ENCODE data around the gene APC2.
"Not testable (repeated sequence)": the region's sequence is repeated elsewhere in the genome, so short reads cannot be mapped to it uniquely, and the experiment has no call there.

The APC2 gene

DNA sequence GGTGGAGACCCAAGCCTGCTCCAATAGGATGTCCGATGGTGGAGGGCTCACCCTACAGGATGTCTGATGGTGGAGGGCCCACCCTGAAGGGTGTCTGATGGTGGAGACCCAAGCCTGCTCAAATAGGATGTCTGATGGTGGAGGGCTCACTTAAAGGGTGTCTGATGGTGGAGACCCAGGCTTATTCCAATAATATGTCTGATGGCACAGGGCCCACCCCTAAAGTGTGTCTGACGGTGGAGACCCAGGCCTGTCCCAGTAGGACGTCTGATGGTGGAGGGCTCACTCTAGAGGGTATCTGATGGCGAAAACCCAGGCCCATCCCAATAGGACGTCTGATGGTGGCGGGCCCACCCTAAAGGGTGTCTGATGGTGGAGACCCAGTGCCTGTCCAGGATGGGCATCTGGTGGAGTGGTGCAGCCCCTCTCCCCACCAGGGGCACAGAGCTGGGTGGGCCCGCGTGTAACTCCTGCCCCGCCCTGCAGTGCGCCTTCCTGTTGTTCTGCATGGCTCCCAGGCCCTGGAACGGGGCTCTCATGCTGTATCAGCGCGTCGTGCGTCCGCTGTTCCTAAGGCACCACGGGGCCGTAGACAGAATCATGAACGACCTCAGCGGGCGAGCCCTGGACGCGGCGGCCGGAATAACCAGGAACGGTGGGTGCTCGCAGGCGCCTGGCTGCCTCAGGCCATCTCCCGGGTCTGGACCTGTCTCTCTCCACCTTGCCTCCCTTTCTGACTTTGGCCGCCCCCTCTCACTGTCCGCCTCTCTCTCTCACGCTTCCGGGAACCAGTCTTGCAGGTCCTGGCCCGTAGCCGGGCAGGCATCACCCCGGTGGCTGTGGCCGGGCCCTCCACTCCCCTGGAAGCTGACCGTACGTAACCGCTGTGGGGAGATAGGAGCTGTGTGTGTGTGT is 46.1 kb downstream of the APC2 start:
- DNase-seq (ENCODE audit: low read depth in 2 of 2) = no peak

DNA sequence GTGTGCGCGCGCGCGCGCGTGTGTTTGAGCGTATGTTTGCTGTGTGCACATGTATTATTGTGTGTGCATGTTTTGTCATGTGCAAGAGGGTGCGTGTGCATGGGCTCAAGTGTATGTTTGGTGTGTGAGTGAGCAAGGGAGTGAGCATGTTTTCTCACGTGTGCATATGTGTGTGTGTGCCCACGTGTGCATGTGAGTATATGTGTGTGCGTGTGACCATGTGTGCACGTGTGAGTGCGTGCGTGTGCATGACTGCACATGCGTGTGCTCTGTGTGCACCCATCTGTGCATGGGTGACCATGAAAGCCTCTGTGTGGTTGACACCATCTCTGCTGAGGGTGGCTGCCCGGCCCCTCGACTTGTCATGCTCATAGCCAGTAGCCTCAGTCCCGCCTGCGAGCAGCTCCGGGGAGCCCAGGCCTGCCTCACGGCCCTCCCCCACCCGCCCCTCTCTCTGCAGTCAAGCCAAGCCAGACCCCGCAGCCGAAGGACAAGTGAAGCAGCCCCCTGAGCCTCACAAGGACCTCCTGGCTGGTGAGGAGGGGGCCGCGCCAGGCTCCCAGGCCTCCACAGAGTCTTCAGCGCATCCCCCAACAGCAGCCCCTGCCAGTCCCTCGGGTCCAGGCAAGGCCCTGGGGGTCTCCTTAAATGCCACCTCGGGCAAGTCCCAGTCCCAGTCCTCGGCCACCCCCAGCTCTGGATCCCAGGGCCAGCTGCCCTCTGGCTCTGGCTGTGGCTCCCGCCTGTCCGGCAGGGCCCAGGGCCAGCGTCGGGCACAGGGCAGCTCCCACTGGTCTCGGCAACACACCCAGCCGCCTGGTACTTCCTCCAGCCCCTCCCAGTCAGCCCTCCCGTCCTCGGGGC is 47.0 kb downstream of the APC2 start:
- DNase-seq (ENCODE audit: low read depth in 2 of 2) = no peak

DNA sequence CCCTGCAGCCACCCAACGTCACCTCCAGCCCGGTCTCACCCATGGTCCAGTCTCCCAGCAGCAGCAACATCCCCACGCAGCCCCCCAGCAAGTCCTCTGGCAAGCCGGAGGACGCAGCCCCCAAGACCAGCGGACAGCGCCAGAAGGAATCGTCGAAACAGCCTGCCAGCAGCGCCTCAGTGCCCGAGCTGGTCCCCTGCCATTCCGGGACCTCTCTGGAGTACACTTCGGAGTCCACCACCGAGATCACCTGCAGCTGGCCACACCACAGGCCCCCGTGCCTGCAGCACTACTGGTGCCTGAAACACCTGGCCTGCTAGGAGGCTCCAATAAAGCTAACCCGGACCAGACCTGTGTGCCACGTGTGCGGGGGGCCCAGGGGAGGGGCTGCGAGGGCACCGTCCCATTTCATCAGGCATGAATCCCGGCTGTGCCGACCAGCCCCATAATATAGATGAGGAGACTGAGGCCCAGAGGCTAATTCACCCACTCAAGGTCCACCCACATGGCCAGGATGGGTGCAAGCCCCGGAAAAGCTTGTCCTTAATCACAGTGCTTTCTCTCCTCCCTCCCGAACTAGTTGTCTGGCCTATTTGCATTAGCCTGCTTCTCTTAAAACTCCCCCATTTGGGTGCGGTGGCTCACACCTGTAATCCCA is 47.8 kb downstream of the APC2 start:
- DNase-seq (ENCODE audit: low read depth in 2 of 2) = no peak

DNA sequence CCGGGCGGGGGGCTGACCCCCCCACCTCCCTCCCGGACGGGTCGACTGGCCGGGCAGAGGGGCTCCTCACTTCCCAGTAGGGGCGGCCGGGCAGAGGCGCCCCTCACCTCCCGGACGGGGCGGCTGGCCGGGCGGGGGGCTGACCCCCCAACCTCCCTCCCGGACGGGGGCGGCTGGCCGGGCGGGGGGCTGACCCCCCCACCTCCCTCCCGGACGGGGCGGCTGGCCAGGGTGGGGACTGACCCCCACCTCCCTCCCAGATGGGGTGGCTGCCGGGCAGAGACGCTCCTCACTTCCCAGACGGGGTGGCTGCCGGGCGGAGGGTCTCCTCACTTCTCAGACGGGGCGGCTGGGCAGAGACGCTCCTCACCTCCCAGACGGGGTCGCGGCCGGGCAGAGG is 49.3 kb downstream of the APC2 start:
- DNase-seq (ENCODE audit: low read depth in 2 of 2) = not testable (repeated sequence)

DNA sequence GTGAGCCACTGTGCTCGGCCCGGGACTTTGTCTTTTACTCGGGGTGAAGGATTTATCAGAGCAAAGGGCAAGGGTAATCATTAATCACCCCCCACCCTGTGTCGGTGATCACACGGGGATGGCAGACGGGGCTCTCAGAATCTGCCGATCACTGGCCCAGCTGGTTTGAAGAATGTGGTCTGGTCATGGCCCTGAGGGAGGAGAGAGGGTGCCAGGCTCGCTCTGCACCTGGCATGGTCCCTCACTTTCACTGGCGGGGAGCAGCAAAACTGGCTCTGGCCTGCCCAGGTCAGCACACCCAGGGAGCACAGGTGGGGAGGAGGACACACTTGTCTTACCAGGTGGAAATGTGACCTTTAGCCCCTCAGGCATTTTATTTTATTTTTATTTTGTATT is 51.3 kb downstream of the APC2 start:
- no peak for DNase-seq (ENCODE audit: low read depth in 2 of 2)

DNA sequence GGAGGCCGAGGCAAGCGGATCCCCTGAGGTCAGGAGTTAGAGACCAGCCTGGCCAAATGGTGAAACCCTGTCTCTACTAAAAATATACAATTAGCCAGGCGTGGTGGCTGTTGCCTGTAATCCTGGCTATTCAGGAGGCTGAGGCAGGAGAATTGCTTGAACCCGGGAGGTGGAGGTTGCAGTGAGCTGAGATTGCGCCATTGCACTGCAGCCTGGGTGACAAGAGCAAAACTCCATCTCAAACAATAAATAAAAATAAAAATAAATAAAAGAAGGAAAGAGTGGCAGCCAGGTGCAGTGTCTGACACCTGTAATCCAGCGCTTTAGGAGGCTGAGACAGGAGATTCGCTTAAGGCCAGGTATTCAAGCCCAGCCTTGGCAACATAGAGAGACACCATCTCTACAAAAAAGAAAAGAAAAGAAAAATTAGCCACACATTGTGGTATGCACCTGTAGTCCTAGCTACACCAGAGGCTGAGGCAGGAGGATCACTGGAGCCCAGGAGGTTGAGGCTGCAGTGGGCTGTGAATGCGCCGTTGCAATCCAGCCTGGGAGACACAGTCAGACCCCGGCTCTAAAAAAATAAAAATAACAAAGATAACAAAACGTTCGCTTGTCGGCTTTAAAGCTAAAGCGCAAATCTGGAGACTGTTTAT is 52.6 kb downstream of the APC2 start:
- no peak for DNase-seq (ENCODE audit: low read depth in 2 of 2)

DNA sequence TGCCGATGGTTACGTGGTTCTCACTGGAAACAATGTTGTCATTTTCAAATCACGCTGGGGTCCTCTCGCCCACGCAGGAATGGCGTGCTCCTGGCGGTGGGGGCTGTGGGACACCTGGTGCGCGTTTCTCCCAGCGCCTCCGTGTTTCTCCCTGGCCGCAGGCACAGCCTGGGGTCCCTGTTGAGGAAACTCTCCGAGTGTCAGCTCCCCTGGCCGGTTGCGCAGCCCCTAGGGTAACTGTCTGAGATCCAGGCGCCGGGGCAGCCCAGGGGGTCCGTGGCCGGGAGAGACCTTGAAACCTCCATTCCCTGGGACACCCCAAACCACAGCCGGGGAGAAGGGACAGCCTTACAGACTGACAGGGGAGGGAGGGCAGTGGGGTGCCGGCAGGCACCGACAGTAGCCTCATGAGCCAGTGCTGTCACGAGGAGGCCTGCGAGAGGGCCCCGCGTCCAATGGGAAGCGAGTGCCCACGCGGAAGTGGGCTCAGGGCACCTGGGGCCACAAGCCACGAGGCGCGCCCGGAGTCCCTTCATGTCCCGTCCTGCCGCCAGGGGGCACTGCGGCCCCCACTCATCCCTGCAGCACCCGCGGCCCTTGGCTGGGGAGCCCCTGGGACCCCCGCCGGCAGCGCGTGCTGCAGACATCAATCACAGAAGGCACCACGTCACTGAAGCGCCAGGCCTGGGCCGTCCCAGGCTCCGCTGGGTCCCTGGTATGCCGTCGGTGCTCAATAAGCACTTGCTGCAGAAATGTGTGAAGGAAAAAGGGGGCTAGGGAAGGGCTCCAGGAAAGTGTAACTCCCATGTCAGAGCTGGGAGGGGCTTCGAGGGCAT is 53.4 kb downstream of the APC2 start:
- no peak for DNase-seq (ENCODE audit: low read depth in 2 of 2)

DNA sequence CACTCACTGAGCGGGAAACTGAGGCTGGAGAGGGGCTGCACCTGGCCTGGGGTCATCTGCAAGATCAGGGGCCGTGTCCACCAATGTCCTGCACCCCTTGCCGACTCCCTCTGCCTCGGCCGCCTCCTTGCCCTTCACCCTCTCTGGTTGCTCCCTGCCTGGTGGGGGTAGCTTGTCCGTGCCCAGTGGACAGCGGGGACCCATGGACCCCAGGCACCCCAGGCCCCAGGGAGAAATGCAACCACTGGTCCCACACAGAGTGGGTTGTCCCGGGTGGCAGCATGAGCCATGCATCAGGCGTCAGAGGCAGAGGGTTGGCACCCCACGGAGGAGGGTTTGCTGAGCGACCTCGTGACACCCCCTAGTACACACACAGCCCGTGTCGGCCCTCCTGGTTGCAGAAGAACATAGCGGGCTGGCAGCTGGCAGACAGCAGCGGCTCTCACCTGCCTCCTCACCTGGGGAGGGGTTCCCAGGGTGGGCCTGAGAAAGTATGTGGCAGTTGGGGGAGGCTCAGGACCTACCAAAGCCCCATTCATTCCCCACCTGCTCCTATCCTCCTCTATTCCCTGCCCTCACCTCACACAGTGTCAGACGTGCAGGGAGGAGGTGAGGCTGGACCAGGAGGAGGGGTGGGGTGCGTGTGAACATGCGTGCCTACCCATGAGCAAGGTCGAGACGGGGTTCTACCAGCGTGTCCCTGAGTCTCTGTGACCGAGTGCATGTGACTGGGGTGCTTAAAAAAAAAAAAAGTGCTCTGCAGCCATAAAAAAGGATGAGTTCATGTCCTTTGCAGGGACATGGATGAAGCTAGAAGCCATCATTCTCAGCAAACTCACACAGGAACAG is 54.2 kb downstream of the APC2 start:
- DNase-seq (ENCODE audit: low read depth in 2 of 2) = no peak

DNA sequence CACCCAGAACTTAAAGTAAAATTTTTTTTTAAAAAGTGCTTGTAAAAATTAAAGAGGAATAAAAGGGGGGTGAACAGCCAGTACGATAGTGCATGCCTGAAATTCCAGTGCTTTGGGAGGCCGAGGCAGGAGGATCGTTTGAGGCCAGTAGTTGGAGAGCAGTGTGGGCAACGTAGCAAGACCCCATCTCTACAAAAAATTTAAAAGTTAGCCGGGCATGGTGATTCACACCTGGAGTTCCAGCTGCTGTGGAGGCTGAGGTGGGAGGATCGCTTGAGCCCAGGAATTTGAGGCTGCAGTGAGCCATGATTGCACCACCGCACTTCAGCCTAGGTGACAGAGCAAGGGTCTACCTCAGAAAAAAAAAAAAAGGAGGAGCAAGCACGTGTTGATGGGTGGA is 55.1 kb downstream of the APC2 start:
- DNase-seq (ENCODE audit: low read depth in 2 of 2) = no peak

DNA sequence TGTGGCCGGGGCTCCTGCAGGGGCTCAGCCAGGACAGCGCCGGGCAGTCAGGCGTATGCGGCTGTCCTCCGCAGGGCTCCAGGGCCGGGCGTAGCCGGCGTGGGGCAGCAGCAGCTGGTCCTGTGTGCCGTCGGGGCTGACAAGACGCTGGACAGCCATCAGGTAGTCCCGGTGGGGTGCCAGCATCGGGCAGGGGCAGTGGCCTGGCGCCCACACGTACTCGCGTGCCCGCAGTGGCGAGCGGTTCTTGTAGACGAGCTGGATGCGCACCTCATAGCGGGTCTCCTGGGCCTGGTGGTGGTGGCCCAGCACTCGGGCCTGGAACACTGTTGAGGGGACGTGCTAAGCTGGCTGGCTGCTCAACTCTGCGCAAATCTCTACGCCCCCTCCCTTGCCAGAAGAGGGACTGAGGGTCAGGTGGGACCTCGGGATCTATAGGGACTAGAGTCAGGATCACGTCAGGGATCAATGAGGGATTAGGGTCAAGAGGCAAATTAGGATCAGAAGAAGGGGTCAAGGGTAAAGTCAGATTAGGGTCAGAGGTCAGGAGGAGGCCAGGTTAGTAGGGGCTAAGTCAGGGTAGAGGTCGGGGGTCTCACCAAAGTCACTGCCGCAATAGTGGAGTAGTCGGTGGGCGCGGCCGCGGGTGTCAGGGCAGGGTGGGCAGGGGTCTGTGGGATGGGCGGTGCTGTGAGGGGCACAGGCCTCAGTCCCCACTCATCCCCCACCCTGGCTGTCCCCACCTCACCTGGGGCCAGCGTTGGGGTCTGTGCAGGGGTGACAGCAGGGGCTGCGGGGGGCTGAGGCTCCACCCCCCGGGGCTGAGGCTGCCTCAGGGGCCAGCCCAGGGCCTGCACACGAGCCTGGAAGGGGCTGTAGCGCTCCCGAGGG is 56.3 kb downstream of the APC2 start:
- no peak for DNase-seq (ENCODE audit: low read depth in 2 of 2)

DNA sequence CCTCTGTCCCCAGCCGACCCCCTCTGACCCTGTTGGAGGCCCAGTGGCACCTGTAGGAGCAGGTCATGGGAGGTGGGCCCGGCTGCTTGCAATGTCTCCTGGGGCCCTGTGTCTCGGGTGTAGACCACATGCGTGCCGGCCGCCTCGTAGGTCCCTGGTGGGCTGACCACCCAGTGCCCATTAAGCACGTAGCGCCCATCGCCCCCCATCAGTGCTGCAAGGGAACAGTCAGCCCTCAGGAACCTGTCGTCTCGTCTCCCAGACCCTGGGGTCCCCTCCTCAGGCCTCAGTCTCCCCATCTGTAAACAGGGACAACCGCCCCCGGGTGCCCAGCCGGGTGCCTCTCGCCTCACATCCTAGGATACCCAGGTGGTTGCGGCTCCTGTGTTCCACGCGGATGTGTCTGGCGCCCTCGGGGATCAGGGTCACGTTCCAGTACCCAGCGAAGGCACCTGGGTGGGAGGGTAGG is 57.3 kb downstream of the APC2 start:
- DNase-seq (ENCODE audit: low read depth in 2 of 2) = no peak

DNA sequence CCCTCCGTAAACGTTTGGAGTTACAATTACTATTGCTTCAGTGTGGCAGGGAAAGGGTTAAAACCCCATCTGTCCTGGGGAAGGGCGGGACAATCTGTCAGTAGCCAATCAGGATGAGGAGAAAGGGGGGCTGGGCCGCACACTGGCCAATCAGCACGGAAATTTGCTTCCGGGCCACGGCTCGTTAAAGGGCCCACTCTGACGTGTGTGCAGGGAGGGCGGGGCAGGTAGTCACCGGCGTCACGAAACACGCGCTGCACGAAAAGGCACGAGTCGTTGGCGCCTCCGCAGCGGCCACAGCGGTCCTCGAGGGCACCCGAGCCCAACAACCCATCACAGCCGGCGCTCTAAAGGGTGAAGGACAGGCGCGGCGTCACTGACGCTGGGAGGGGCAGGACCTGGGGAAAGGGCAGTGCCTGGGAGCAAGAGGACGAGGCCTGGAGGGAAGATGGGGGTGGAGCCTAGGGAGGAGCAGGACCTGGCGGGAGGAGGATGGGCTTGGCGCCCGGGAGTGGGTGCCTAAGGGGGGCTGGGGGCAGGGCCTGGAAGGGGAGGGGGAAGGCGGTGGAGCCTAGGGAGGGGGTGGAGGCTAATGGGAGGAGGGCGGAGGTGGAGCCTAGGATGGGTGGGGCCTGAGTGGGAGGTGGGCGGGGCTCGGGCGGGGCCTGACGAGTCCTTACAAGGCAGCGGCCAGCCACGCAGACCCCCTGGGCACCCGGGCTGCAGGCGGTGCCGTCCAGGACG is 58.0 kb downstream of the APC2 start:
- DNase-seq (ENCODE audit: low read depth in 2 of 2) = peak; percentile 89 to 91

DNA sequence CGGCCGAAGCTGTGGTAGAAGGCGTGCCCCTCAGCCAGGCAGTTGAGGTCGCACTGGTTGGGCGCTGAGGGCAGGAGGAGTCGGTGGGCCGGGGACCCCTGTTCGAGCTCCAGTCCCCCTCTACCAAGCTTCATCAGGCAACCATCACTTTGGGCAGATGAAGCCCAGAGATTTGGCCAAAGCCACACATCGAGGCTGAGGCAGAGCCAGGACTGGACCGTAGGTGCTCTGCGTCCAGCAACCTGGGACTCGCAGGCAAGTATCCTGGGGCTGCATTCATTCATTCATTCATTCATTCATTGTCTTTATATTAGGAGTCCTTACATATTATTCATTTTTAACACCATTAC is 58.6 kb downstream of the APC2 start:
- no peak for DNase-seq (ENCODE audit: low read depth in 2 of 2)

DNA sequence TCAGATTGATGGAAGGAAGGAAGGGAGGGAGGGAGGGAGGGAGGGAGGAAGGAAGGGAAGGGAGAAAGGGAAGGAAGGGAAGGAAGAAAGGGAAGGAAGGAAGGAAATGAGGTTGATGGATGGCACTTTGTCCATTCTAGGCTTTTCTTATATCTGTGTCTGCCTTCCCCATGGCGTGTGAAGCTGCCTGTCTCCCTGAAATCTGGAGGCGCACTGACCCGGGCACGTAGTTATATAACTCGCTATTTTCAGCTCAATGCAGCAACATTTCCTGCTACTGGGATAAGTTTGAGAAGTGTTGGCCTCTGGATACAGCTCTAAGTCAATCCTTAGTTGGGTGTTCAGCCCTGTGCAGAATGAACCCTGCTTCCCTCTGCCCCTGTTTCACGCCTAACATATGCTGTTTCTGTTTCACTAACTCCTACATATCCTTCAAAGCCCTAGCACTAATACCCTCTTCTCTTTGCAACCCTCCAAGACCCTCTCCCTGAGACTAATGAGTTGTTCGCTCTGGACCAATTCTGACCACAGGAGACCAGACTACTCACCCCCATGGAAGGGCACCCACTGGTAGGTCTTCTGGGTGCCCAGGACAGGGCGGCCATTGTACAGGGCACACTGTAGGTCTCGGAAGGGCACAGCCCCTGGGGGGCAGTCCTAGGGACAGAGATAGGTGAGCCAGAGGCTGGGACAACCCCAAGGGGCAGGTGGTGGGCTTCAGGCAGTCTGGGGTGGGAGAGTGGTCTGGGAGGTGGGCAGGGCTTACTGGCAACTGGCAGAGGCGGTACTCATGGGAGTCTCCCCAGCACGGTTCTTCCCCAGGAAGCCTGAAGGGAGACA is 59.9 kb downstream of the APC2 start:
- no peak for DNase-seq (ENCODE audit: low read depth in 2 of 2)

DNA sequence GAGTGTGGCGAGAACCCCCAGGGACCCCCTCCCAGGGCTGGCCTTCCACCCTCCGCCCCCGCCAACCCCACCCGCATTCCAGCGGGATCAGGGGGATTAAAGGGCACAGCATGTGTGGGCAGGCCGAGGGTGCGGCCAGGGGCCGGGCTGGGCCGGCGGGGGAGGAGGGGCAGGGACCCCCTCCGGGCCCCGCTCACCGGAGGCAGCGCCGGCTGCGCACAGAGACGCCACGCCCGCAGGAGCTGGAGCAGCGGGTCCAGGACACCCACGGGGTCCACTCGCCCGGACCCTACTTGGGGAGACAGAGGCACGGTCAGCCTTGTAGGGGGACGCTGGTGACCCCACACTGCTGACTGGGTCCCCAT is 60.5 kb downstream of the APC2 start:
- DNase-seq (ENCODE audit: low read depth in 2 of 2) = no peak

DNA sequence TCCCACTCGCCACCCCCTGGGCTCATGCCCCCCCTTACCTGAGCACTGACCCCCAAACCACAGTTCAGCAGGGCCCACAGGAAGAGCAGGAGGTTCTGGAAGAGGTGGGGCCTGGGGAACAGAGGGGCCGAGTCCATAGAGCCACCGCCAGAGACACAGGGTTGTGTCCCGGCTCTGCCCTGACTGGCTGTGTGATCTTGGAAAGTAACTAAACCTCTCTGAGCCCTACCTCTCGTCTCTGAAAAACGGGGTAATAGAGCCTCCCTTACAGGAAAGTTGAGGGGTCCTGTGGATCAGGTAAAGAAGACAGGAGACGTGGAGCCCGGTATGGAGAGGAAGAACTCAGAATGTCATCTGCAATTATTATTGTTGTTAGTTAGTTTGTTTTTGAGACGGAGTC is 60.9 kb downstream of the APC2 start:
- no peak for DNase-seq (ENCODE audit: low read depth in 2 of 2)
